HepG2 (cell line): Measurements from ENCODE around the gene RAB29. TPM values are rescaled to one million over a fixed set of nuclear protein-coding genes. Genes with fewer than 3 reads are reported as not detected.

ENCODE experiments used
- ATAC-seq: fragments of 200-7000 bp; cut with Tn5 transposase; 3 replicates; pipeline ENCODE4 v1.9.1; 2020; ENCODE audit warnings: mild to moderate bottlenecking, moderate library complexity
- BruUV-seq: library from RNA; stranded (reverse); fragments of 400-500 nt; replicated peaks from 2 replicates; lab custom pipeline; 2021; lab: Mats Ljungman, UMichigan
- CTCF ChIA-PET: fragments of 300-600 bp; formaldehyde crosslinking; extraction: SDS; loops from one replicate; lab custom pipeline; 2021; ENCODE audit warnings: low total read pairs, inconsistent platforms, low intra/inter-chr PET ratio; lab: Yijun Ruan, JAX
- POLR2A ChIA-PET: fragments of 350-600 bp; sonication (Branson Sonifier 250); formaldehyde crosslinking; loops from one replicate; lab custom pipeline; 2020; ENCODE audit warnings: antibody characterized with exemption, inconsistent platforms; lab: Yijun Ruan, JAX
- DNase-seq: peaks from one replicate; pipeline ENCODE4 v3.0.0-alpha.2; 2015; ENCODE audit warnings: low spot score
- FAIRE-seq: peaks from 3 replicates; lab custom pipeline; 2011; peaks lifted over from hg19 to GRCh38; lab: Jason Lieb, UNC
- H2AFZ ChIP-seq: one replicate; pipeline ENCODE4 v1.6.1; 2011; ENCODE audit warnings: low read length, inconsistent platforms
- H3K27ac ChIP-seq: fragments of 300-600 bp; 3 replicates; pipeline ENCODE4 v1.8.0; 2011; ENCODE audit warnings: mixed run types, mild to moderate bottlenecking, mixed read lengths, low read length, inconsistent platforms; ENCODE audit not compliant: insufficient read depth; ENCODE audit errors: extremely low read length
- H3K27me3 ChIP-seq, 2 experiments: fragments of 200-600 bp in 1 of 2; 2 replicates in 1 of 2; 3 replicates in 1 of 2; pipeline versions ENCODE4 v1.6.0 to v1.8.0; 2011; ENCODE audit warnings: low read length in 2 of 2, mild to moderate bottlenecking in 2 of 2, moderate library complexity in 2 of 2, inconsistent platforms in 1 of 2; ENCODE audit not compliant: insufficient read depth in 2 of 2, control insufficient read depth in 1 of 2
- H3K36me3 ChIP-seq, 2 experiments: fragments of 200-600 bp in 1 of 2; replicated peaks in 1 of 2; 2 replicates in 1 of 2; 3 replicates in 1 of 2; pipeline versions ENCODE4 v1.5.1 to v1.8.0; 2011; ENCODE audit warnings: low read length in 2 of 2, inconsistent platforms in 1 of 2; ENCODE audit not compliant: insufficient read depth in 2 of 2, control insufficient read depth in 1 of 2
- H3K4me1 ChIP-seq: 2 replicates; pipeline ENCODE4 v1.5.1; 2012; ENCODE audit warnings: low read length, inconsistent platforms; ENCODE audit not compliant: insufficient read depth
- H3K4me2 ChIP-seq: 2 replicates; pipeline ENCODE4 v1.6.0; 2011; ENCODE audit warnings: low read depth, low read length, inconsistent platforms
- H3K4me3 ChIP-seq, 3 experiments: fragments of 200-600 bp in 1 of 3; sonication (generic), shearing (Covaris generic) in 1 of 3; replicated peaks in 1 of 3; 2 replicates each; pipeline ENCODE4 v1.5.1; 2011 to 2016; ENCODE audit warnings: low read length in 3 of 3, inconsistent platforms in 2 of 3, low read depth in 2 of 3, mild to moderate bottlenecking in 2 of 3, control low read depth in 1 of 3, mixed read lengths in 1 of 3; ENCODE audit not compliant: insufficient read depth in 1 of 3
- H3K79me2 ChIP-seq: one replicate; pipeline ENCODE4 v1.6.1; 2011; ENCODE audit warnings: low read length, inconsistent platforms; ENCODE audit not compliant: insufficient read depth
- H3K9ac ChIP-seq: 2 replicates; pipeline ENCODE4 v1.6.0; 2011; ENCODE audit warnings: mild to moderate bottlenecking, low read depth, low read length, inconsistent platforms; ENCODE audit not compliant: insufficient read depth
- H3K9me3 ChIP-seq: 2 replicates; pipeline ENCODE4 v1.5.1; 2012; ENCODE audit warnings: mild to moderate bottlenecking, low read length
- H4K20me1 ChIP-seq: 2 replicates; pipeline ENCODE4 v1.6.0; 2011; ENCODE audit warnings: inconsistent platforms, mild to moderate bottlenecking, low read length, moderate library complexity; ENCODE audit not compliant: insufficient read depth
- AGO2 ChIP-seq: fragments of 200-400 bp; formaldehyde crosslinking; optimal IDR thresholded peaks from 2 replicates; pipeline ENCODE3; 2017; ENCODE audit warnings: mild to moderate bottlenecking, low read depth, low read length, moderate library complexity
- CBX1 ChIP-seq: IDR thresholded peaks from one replicate; pipeline ENCODE4 v1.6.1; 2016; ENCODE audit warnings: antibody characterized with exemption, low read depth
- CHCHD3 ChIP-seq: sonication (generic); formaldehyde crosslinking; IDR thresholded peaks from 2 replicates; pipeline ENCODE4 v1.8.0; 2022; ENCODE audit warnings: mild to moderate bottlenecking, missing genetic modification reagents, moderate library complexity
- HNF1B ChIP-seq: sonication (generic); formaldehyde crosslinking; IDR thresholded peaks from 2 replicates; pipeline ENCODE4 v1.5.1; 2020; ENCODE audit warnings: mild to moderate bottlenecking, moderate library complexity, missing genetic modification reagents
- NFE2 ChIP-seq: sonication (generic); formaldehyde crosslinking; IDR thresholded peaks from 2 replicates; pipeline ENCODE4 v1.4.0; 2020; ENCODE audit warnings: missing genetic modification reagents
- SIN3A ChIP-seq: IDR thresholded peaks from 2 replicates; pipeline ENCODE4 v1.6.1; 2011; ENCODE audit warnings: low read depth, mild to moderate bottlenecking, control low read depth, low read length, borderline replicate concordance
- XBP1 ChIP-seq: sonication (generic); formaldehyde crosslinking; IDR thresholded peaks from 2 replicates; pipeline ENCODE4 v1.5.0; 2020; ENCODE audit warnings: missing genetic modification reagents
- ZNF34 ChIP-seq: sonication (generic); formaldehyde crosslinking; IDR thresholded peaks from 2 replicates; pipeline ENCODE4 v1.4.0; 2020; ENCODE audit warnings: mild to moderate bottlenecking, missing genetic modification reagents, borderline replicate concordance
- ZNF7 ChIP-seq: IDR thresholded peaks from 2 replicates; pipeline ENCODE4 v1.6.1; 2016; ENCODE audit warnings: missing biosample characterization, missing genetic modification reagents
- WGBS: methylation state at CpG from one replicate; pipeline ENCODE4 v1.1.6; 2017; ENCODE audit warnings: low lambda C conversion rate; 5-methylcytosine and 5-hydroxymethylcytosine counted together
- in situ Hi-C: cut with HindIII; loops from 2 replicates; pipeline ENCODE4 v1.10.0; 2017; ENCODE audit warnings: low pct_unique_long_range_greater_than_20kb; ENCODE audit not compliant: extremely low pct_ligation_motif_present
- intact Hi-C: fragments of 100-400 bp; cut with micrococcal nuclease; formaldehyde crosslinking; loops from one replicate; pipeline ENCODE4 v1.10.0; 2022; ENCODE audit not compliant: unreplicated experiment
- polyA plus RNA-seq, 8 experiments: library from polyadenylated mRNA; depleted of rRNA in 3 of 8; stranded (reverse) in 7 of 8; unstranded in 1 of 8; fragments of >200 nt; fragmentation: Illumina TruSeq in 4 of 8; extraction: Trizol in 4 of 8; gene quantifications; 2 replicates each; pipeline versions ENCODE4 v1.2.1 to v1.2.3, GENCODE V29; 2011 to 2016; ENCODE audit warnings: low read depth in 4 of 8, missing spikeins in 1 of 8, mixed read lengths in 1 of 8; ENCODE audit not compliant: insufficient read depth in 1 of 8
- total RNA-seq, 5 experiments: library from RNA; depleted of rRNA; stranded (reverse); fragments of >200 nt; fragmentation: Illumina TruSeq; extraction: Trizol; gene quantifications; 2 replicates each; pipeline ENCODE4 v1.2.3, GENCODE V29; 2016; ENCODE audit warnings: low read depth in 1 of 5

RAB29 gene
- total and polyA plus RNA-seq, 2 of the 13 experiments (the other 11 are each of a cell fraction or from before 2014, with no cell fraction given): 8.7 to 10.1 TPM

GRCh38 chr1:205783904-205784303 is 8.6 kb upstream of the RAB29 start:
- POLR2A ChIA-PET: no interaction called here
- no peak overlapping the region for H3K4me3 ChIP-seq
- H2AFZ ChIP-seq: no peak overlapping the region
- BruUV-seq: no TSS peak
- no peak for TF ChIP-seq HNF1B
- TF ChIP-seq SIN3A: no peak
- intact Hi-C loops (no loop called here), in situ Hi-C loops (no loop called here)
- no peaks in the 10 kb centered on the region for H3K4me1 ChIP-seq
- no peak overlapping the region for H3K27ac ChIP-seq
- H3K9ac ChIP-seq: no peak overlapping the region
- H3K79me2 ChIP-seq: no peaks in the 10 kb centered on the region
- FAIRE-seq (no peak), DNase-seq (no peak), ATAC-seq (no peak; the same call in 2 of the 3 replicates)
- H3K4me2 ChIP-seq: no peak overlapping the region
- H3K36me3 ChIP-seq: no peaks in the 10 kb centered on the region
- peaks cover 0 to 5% of the 10 kb centered on the region in 2 experiments; a peak in 1 of 5 replicates for H3K27me3 ChIP-seq
- H3K9me3 ChIP-seq: no peaks in the 10 kb centered on the region
- H4K20me1 ChIP-seq: no peaks in the 10 kb centered on the region
- CTCF ChIA-PET: no interaction called here
- WGBS: 54% methylated on average over 2 of the region's 4 CpGs

- no peak overlapping the region for H3K4me3 ChIP-seq
- no TSS peak for BruUV-seq
- H3K9me3 ChIP-seq: no peaks in the 10 kb centered on the region
- FAIRE-seq: no peak
- H3K9ac ChIP-seq: no peak overlapping the region
- intact Hi-C loops (no loop called here), in situ Hi-C loops (no loop called here)
- no peaks in the 10 kb centered on the region for H3K4me1 ChIP-seq
- H3K79me2 ChIP-seq: no peaks in the 10 kb centered on the region
- ChIA-PET CTCF (no interaction called here), POLR2A (no interaction called here)
- no peaks in the 10 kb centered on the region for H3K36me3 ChIP-seq
- no peaks in the 10 kb centered on the region for H4K20me1 ChIP-seq
- TF ChIP-seq CHCHD3 (CRISPR knock-in tag): no peak
- no peak for TF ChIP-seq CBX1
- no peak for TF ChIP-seq ZNF34
- TF ChIP-seq AGO2: no peak
- no peak for TF ChIP-seq XBP1 (CRISPR knock-in tag)
- TF ChIP-seq ZNF7 (CRISPR knock-in tag): no peak
- TF ChIP-seq NFE2: no peak
- no peak for DNase-seq
- no peak for ATAC-seq
- H3K4me2 ChIP-seq: no peak overlapping the region
- no peak overlapping the region for H2AFZ ChIP-seq
- H3K27ac ChIP-seq: no peak overlapping the region
- H3K27me3 ChIP-seq: peaks cover 0 to 5% of the 10 kb centered on the region in 2 experiments; a peak in 1 of 5 replicates
Measured at GRCh38 chr1:205783433-205783795, 8.1 kb upstream of the RAB29 start.
